Astrocyte (in vitro differentiated cells and primary cell): Measurements from ENCODE around the gene WDR19. TPM values are rescaled to one million over a fixed set of nuclear protein-coding genes. Genes with fewer than 3 reads are reported as not detected.

ENCODE experiments used
- DNase-seq: peaks from one replicate; pipeline ENCODE4 v3.0.0-alpha.2; 2010; ENCODE audit warnings: low read depth
- FAIRE-seq: peaks from 2 replicates; lab custom pipeline; 2011; peaks lifted over from hg19 to GRCh38; lab: Jason Lieb, UNC
- H2AFZ ChIP-seq: 2 replicates; pipeline ENCODE4 v1.6.0; 2012; ENCODE audit warnings: low read depth, low read length, inconsistent platforms
- H3K27ac ChIP-seq: 2 replicates; pipeline ENCODE4 v1.5.1; 2011; ENCODE audit warnings: low read depth, low read length, inconsistent platforms
- H3K27me3 ChIP-seq: 2 replicates; pipeline ENCODE4 v1.6.0; 2011; ENCODE audit warnings: low read length, inconsistent platforms; ENCODE audit not compliant: insufficient read depth
- H3K36me3 ChIP-seq: 2 replicates; pipeline ENCODE4 v1.5.1; 2011; ENCODE audit warnings: low read length, inconsistent platforms; ENCODE audit not compliant: insufficient read depth
- H3K4me1 ChIP-seq: 2 replicates; pipeline ENCODE4 v1.5.1; 2011; ENCODE audit warnings: low read length, inconsistent platforms; ENCODE audit not compliant: insufficient read depth
- H3K4me2 ChIP-seq: 2 replicates; pipeline ENCODE4 v1.6.0; 2012; ENCODE audit warnings: low read length, inconsistent platforms
- H3K4me3 ChIP-seq: 2 replicates; pipeline ENCODE4 v1.5.1; 2011; ENCODE audit warnings: low read depth, mild to moderate bottlenecking, low read length, inconsistent platforms; ENCODE audit not compliant: insufficient read depth
- H3K79me2 ChIP-seq: 2 replicates; pipeline ENCODE4 v1.6.0; 2012; ENCODE audit warnings: mild to moderate bottlenecking, low read length, inconsistent platforms; ENCODE audit not compliant: insufficient read depth
- H3K9ac ChIP-seq: 2 replicates; pipeline ENCODE4 v1.6.0; 2012; ENCODE audit warnings: mild to moderate bottlenecking, low read length, inconsistent platforms
- H3K9me3 ChIP-seq: 2 replicates; pipeline ENCODE4 v1.5.1; 2012; ENCODE audit warnings: low read depth, mild to moderate bottlenecking, low read length, inconsistent platforms; ENCODE audit not compliant: insufficient read depth
- H4K20me1 ChIP-seq: 2 replicates; pipeline ENCODE4 v1.6.0; 2012; ENCODE audit warnings: low read length, inconsistent platforms; ENCODE audit not compliant: insufficient read depth
- H3K27ac Mint-ChIP-seq: one replicate; pipeline ENCODE4 v1.8.0; 2021; ENCODE audit warnings: mild to moderate bottlenecking, mixed read lengths; ENCODE audit not compliant: unreplicated experiment
- H3K27me3 Mint-ChIP-seq: one replicate; pipeline ENCODE4 v1.8.0; 2021; ENCODE audit warnings: low read depth, mixed read lengths; ENCODE audit not compliant: unreplicated experiment
- H3K36me3 Mint-ChIP-seq: one replicate; pipeline ENCODE4 v1.8.0; 2021; ENCODE audit warnings: low read depth, mixed read lengths; ENCODE audit not compliant: unreplicated experiment
- H3K4me1 Mint-ChIP-seq: one replicate; pipeline ENCODE4 v1.8.0; 2021; ENCODE audit warnings: low read depth, mixed read lengths; ENCODE audit not compliant: unreplicated experiment
- H3K4me3 Mint-ChIP-seq: one replicate; pipeline ENCODE4 v1.8.0; 2021; ENCODE audit warnings: mild to moderate bottlenecking, moderate library complexity, mixed read lengths; ENCODE audit not compliant: unreplicated experiment
- H3K9me3 Mint-ChIP-seq: one replicate; pipeline ENCODE4 v1.8.0; 2021; ENCODE audit warnings: mild to moderate bottlenecking, mixed read lengths; ENCODE audit not compliant: unreplicated experiment
- EZH2 ChIP-seq: IDR thresholded peaks from 2 replicates; pipeline ENCODE4 v1.6.1; 2012; ENCODE audit warnings: mild to moderate bottlenecking, low read length, inconsistent platforms; ENCODE audit not compliant: insufficient read depth
- total RNA-seq: library from RNA; stranded (reverse); gene quantifications from 2 replicates; pipeline ENCODE4 v1.2.1, GENCODE V29; 2021
- TF ChIP-seq, protein P1 (sequence below): IDR thresholded peaks from 2 replicates; pipeline ENCODE4 v1.5.1; 2011; ENCODE audit warnings: low read depth, mild to moderate bottlenecking, inconsistent platforms, low read length, moderate library complexity; ENCODE audit not compliant: insufficient read depth

The WDR19 gene
- total RNA-seq, 1 donor from 2014 or later: 18.0 TPM

DNA sequence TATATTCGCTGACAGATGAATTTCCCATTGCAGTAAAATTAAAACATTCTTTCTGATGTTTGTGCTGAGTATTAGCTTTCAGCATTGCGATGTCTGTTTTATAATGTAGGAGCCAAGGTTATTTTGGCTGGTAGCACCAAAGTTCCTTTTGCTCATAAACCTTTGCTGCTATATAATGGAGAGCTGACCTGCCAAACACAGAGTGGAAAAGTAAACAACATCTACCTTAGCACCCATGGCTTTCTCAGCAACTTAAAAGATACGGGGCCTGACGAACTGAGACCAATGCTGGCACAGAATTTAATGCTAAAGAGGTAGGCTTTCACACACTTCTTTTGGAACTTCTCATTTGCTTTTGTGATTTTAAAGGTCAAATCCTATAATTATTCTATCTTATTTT, 46.0 kb downstream of the WDR19 start:
- H3K4me2 ChIP-seq: no peak overlapping the region
- H3K27me3 Mint-ChIP-seq: no peaks in the 10 kb centered on the region

DNA sequence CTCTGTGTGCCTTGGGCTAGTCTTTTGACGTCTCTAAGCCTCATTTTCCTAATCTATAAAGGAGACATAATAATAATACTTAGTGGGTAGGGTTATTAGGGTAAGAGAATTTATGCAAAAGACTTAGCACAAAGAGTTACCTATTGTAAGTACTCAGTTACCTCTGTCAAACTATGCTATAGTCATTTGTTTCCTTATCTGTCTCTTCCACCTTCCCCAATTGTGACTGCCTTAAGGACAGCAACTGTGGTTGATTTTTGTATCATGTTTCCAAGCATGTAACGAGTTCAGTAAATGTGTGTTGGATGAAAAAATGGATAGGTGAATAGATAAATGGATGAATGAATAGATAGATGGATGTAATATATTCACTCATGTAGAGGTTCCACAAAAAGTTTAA, 48.1 kb downstream of the WDR19 start:
- Histone ChIP-seq H3K27ac (no peak overlapping the region), H3K27me3 (no peaks in the 10 kb centered on the region), H3K36me3 (no peaks in the 10 kb centered on the region), H3K9ac (no peak overlapping the region), H4K20me1 (no peaks in the 10 kb centered on the region), H3K79me2 (no peaks in the 10 kb centered on the region), H3K4me2 (no peak overlapping the region), H3K4me3 (no peak overlapping the region), H2AFZ (no peak overlapping the region), H3K9me3 (no peaks in the 10 kb centered on the region), H3K4me1 (no peaks in the 10 kb centered on the region)
- TF ChIP-seq, protein P1, sequence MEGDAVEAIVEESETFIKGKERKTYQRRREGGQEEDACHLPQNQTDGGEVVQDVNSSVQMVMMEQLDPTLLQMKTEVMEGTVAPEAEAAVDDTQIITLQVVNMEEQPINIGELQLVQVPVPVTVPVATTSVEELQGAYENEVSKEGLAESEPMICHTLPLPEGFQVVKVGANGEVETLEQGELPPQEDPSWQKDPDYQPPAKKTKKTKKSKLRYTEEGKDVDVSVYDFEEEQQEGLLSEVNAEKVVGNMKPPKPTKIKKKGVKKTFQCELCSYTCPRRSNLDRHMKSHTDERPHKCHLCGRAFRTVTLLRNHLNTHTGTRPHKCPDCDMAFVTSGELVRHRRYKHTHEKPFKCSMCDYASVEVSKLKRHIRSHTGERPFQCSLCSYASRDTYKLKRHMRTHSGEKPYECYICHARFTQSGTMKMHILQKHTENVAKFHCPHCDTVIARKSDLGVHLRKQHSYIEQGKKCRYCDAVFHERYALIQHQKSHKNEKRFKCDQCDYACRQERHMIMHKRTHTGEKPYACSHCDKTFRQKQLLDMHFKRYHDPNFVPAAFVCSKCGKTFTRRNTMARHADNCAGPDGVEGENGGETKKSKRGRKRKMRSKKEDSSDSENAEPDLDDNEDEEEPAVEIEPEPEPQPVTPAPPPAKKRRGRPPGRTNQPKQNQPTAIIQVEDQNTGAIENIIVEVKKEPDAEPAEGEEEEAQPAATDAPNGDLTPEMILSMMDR: no peak
- Mint-ChIP-seq H3K4me1 (peaks cover 3% of the 10 kb centered on the region), H3K27ac (no peak overlapping the region), H3K9me3 (no peaks in the 10 kb centered on the region), H3K4me3 (no peak overlapping the region), H3K27me3 (no peaks in the 10 kb centered on the region), H3K36me3 (peaks cover 3% of the 10 kb centered on the region)
- FAIRE-seq (no peak), DNase-seq (no peak)

More for the DNA sequence above, 46.0 kb downstream of the WDR19 start:
- Histone ChIP-seq H3K9ac (no peak overlapping the region), H2AFZ (no peak overlapping the region), H3K4me3 (no peak overlapping the region), H3K79me2 (no peaks in the 10 kb centered on the region), H3K27me3 (no peaks in the 10 kb centered on the region), H4K20me1 (no peaks in the 10 kb centered on the region), H3K4me1 (no peaks in the 10 kb centered on the region), H3K9me3 (no peaks in the 10 kb centered on the region), H3K36me3 (no peaks in the 10 kb centered on the region), H3K27ac (no peak overlapping the region)
- H3K9me3 Mint-ChIP-seq: no peaks in the 10 kb centered on the region
- TF ChIP-seq, protein P1: no peak
- no peak for TF ChIP-seq EZH2
- no peak overlapping the region for H3K27ac Mint-ChIP-seq
- peaks cover 3% of the 10 kb centered on the region for H3K4me1 Mint-ChIP-seq
- no peak for DNase-seq
- H3K4me3 Mint-ChIP-seq: no peak overlapping the region
- no peak for FAIRE-seq
- peaks cover 3% of the 10 kb centered on the region for H3K36me3 Mint-ChIP-seq

DNA sequence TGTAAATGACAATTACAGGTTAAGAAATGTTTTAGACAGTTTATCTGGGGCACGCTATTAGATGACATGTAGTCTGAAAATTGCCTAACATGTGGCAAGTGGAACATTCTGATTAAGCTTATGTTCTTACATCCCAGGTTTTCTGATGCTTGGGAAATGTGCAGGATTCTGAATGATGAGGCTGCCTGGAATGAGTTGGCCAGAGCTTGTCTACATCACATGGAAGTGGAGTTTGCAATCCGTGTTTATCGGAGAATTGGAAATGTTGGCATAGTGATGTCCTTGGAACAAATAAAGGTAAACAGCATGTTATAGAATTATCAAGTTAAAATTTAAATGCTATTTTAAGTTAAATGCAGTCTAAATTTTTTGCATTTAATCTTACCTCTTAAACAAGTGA, 49.3 kb downstream of the WDR19 start:
- Mint-ChIP-seq H3K4me3 (no peak overlapping the region), H3K9me3 (no peaks in the 10 kb centered on the region), H3K4me1 (peaks cover 3% of the 10 kb centered on the region), H3K36me3 (peaks cover 3% of the 10 kb centered on the region), H3K27ac (no peak overlapping the region), H3K27me3 (no peaks in the 10 kb centered on the region)
- Histone ChIP-seq H3K36me3 (no peaks in the 10 kb centered on the region), H3K4me2 (no peak overlapping the region), H3K9me3 (no peaks in the 10 kb centered on the region), H3K9ac (no peak overlapping the region), H3K4me1 (no peaks in the 10 kb centered on the region), H3K79me2 (no peaks in the 10 kb centered on the region), H4K20me1 (no peaks in the 10 kb centered on the region), H3K4me3 (no peak overlapping the region), H3K27ac (no peak overlapping the region), H2AFZ (no peak overlapping the region), H3K27me3 (no peaks in the 10 kb centered on the region)
- no peak for DNase-seq
- FAIRE-seq: no peak
- TF ChIP-seq, protein P1: no peak
- TF ChIP-seq EZH2: no peak
